GM19468 (cell line): ENCODE data around the gene KCNMA1.

ENCODE experiments used
- ATAC-seq: cut with Tn5 transposase; IDR thresholded peaks from one replicate; pipeline ENCODE4 v1.9.1; 2021; ENCODE audit warnings: mild to moderate bottlenecking, moderate library complexity, moderate number of reproducible peaks; ENCODE audit not compliant: unreplicated experiment; ENCODE audit errors: extremely low read depth

Gene KCNMA1

DNA sequence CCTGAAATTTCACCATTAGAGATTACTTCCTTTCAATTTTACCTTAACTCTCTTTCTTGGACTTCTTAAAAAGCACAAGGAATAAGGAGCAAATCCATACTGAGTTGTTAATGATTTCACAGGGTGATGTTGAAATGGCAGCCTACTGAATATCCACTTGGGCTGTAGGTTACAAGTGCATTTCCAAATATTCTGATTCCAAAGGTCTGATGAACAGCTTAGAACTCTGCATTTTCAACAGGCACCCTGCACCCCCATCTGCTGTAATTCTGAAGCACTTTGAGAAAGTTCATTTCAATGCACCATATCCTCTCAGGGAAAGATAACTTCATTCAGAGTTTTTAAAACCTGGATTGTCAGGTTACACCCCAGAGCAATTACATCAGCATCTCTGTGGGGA is 368.4 kb downstream of the KCNMA1 start:
- ATAC-seq, result no peak

DNA sequence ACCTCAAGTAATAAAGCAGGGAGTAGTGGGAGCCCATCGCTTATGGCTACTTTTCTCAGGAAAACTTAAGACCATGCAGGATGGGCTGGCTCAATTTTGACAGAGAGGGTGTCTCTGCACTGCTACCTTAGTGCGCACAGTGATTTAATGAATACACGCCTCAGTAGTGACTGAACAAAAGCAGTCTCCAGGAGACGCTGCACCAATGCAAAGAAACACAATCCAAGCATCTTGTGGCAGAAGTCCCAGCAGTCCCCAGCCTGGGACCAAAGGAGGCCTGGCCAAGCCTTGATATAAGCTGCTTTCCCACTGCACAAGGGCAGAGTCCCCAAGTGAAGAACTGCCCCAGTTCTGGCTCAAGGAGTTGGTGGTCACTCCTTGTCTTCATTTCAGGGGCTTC is 368.9 kb downstream of the KCNMA1 start:
- ATAC-seq, result no peak

DNA sequence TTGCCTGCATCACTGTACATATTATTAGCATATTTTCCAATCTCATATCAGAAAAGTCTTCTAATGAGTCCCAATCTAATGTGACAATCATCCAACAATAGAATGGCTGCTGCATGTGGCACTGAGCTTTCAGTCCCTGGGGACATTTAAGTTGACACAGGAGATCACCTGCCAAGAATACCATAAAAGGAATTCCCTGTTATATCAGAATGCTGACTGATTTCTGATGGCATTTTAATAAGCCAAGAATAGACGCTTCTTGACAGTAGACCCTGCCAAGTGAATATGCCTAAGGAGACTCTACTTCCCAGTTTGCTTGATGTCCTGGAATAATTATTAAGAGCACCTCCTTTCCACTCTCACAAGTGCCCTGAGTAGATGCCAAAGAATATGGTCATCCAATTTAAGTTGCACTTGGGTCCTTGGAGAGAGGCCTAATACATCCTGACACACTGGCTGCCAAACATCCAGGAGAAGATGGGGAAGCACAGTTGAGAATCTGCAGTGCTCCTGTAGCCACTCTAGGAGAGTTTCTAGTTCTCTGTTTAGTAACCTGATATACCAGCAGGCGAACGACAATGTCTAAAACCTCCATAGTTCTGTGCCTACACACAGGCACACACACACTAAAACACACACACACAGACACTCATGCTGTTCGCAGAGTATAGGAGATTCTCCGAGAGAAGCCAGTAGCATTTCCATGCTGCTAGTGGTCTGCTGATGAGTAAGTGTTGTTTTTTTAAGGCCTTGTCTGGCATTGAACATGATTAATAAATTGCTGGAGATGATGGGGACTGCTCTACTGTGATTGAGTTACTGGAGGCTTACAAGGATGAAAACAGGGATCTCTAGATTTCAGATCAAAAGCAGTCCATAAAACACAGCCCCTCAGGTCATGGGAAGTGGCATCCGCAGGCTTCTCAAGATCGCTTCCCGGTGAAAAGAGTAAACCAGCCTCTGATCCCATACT is 369.6 kb downstream of the KCNMA1 start:
- no peak for ATAC-seq

DNA sequence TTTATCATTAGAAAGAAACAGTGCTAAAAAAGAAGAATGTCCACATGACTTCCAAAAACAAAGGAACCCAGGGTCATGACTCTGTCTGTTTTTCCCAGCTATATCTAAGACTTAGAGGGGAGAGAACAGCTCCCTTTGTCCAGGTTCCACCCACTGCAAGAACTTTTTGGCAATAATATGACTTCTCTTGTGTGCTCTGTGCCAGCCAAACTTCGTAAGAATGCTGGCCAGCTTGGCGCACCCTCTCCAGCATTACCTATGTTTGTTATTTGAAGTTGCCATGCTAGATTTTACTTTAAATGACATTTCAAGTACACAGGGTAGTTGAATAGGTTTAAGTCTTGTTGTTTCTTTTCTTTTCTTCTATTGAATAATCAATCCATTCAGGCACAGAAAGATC is 371.4 kb downstream of the KCNMA1 start:
- no peak for ATAC-seq

DNA sequence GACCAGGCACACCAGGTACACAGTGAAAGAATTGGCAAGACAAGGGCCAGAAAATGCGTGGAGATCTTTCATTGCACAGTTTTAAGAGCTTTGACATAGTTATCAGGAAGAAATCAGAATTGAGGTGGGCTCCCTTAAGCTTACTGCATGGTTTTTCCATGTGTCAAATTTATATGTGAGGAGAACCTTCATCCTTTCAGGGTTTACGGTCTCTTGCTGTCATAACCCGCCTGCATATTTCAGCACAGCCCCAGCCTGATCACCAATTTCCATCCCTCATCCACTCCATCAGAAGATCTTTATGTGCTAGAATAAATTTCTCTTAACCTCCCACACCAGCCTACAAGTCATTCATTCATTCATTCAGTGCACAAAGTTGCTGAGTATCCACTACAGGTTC is 373.1 kb downstream of the KCNMA1 start:
- no peak for ATAC-seq

DNA sequence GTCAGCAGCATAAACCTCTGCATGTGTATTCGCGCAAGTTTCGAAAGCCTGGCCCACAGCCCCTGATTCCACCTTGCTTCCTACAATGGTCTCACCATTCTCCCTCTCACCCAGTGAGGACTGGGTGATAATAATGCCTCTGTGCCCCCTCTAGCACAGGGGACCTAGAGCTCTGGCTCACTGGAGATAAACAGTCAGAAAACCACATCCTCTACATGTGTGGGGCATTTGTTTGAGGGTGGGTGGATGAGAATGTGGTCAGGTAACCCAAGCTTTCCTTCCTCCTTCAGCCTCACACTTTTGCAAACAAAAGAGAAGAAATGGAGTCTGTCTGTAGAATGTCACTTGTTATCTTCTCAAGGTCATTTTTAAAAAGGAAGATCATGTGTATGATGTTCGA is 373.5 kb downstream of the KCNMA1 start:
- no peak for ATAC-seq

DNA sequence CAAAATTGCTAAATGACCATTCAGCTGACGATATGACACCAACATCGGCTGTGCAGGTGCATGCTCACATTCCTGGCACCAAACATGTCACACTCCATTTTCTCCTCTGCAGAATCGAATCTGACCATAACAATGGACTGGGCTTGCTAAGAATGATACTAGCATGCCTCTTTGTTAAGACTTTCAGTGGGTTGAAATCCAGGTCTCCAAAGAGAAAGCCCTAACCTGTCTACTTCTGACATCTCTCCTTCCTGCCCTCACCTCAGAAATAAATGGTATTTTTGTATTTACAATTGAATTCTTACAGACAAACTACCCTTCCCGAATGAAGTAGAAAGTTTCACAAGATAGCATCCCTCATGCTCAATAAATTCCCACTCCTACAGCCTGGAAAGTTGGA is 373.9 kb downstream of the KCNMA1 start:
- no peak for ATAC-seq

DNA sequence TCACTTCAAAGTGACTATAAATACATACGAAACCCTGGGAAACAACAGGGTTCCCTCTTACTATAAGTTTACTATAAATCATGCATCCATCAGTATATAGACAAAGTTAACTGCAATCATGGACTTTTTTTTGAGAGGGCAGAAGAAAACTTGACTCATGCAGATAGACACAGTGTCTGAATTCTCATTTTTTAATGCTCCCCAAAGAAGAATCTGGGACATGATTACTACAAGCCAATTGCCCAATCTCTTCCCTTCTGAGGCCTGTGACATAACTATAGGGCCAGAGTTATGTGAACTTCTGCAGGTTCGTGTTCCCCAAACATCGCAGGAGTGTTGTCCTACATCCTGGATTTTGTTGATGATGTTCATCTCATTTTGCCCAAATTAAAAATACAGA is 376.5 kb downstream of the KCNMA1 start:
- no peak for ATAC-seq

DNA sequence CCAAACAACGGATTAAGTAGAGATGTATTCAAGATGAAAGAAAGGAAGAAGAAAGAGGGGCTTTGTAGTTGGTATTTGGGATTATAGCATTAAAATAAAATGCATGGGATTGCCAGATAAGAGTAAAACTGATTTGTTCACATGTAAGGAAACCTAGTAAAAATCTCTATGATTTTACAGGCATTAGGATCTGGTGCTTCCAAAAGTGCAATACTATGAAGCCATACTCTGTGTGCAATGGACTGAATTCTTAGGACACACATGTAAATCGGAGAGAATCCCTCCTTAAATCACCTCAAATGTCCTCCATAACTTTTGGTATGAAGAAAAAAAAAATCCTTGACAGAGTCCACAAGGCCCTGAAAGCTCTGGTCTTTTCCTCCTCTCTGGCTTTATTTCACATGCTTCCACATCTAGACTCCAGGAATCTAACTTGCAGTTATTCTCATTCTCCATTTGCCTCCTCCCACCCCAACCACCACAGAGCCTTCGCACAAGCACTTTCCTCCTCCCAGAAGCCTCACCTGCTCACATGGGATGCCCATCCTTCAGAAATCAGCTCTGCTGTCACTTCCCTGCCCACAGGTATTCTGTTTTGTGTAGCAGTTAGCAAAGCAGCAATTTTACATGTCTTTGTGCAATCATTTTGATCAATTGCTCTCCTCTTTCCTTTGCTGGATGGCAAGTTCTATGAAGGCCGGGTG is 378.3 kb downstream of the KCNMA1 start:
- no peak for ATAC-seq

DNA sequence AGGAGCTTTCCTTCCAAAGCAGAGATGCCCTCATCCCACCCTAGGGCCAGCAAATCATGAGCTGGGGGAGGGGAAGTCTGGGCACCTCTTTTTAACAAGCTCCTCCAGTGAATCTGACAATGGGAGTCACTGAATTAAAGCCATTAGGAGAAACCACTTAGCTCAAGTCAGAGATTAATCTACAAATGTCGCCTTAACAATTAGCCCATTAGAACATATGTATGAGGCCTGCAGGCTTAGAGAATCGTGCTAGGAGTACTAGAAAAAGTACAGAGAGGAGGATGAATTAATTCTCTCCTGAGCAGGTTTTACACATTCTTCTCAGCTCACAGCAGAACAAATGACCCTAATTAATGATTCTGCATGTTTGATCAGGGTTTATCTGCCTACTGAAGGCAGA is 381.3 kb downstream of the KCNMA1 start:
- no peak for ATAC-seq

DNA sequence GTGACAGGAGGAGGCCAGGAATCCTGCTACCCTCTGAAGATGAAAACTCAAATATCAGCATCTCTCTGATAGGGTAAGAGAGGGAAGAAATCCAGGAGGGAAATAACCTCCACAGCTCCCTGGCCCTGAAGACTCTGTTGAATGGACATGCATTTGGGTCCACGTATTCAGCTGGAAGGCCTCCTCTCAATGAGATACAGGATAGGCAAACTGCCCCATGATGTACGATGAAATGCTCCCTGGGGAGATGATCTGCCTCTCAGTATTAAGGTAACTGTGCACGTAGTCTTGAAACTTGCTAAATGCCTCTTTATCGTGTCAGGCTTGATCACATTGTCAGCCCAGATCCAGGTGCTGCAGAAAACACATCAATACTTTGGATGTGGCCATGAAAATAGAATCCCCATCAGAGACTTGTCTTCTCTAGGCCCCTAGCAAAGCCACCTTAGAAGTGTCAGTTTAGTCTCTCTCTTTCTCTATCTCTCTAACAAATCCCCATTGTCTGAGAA is 384.0 kb downstream of the KCNMA1 start:
- ATAC-seq, result no peak

DNA sequence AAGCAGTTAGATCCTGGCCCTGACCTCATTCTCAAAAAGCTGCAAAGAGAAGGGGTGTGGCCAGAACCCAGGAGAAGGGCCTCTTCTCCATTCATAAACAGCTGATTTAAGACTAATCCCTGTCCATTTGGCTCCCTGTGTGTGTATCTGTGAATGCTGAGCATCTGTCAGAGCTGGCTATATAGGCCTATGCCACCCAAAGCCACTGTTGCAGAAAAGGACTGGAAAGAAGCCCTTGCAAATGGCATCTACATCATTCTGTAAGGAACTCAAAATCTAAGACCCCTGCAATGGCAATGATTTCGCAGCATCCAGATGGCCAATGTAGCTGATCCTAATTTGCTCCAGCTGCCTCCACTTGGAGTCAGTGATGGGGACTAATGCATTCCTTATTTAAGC is 384.5 kb downstream of the KCNMA1 start:
- ATAC-seq, result no peak

DNA sequence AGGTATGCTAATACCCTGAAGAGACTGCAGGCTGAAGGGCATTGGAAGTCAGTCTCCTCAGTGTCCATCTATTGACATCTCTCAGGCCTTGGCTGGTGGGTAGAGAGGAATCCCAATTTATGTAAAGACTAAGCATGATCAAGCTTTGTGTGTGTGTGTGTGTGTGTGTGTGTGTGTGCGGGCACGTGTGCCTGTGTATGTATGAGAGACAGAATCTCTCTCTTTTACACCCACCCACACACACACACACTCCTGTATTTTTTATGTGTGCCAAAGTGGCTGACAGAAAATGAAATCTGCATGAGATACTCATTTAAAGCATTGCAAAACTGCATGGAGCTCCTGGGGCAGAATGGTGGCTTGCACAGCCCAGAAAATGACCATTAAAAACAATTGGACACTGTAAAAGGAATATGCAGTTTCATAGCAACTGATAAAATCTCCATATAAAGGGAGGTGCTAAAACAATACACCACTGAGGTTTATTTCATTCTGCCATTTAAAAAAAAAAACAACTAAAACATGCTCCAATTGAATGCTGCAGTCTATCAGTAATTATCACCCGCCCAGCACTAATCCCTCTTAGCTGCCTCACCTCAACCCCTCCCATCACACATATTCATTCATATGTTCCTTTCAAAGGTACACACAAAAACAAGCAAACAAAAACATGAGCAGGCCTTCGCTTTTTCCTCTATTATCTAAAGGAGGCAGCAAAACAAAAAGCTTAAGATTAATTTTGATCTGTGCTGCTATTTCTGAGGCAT is 385.0 kb downstream of the KCNMA1 start:
- ATAC-seq, result no peak

DNA sequence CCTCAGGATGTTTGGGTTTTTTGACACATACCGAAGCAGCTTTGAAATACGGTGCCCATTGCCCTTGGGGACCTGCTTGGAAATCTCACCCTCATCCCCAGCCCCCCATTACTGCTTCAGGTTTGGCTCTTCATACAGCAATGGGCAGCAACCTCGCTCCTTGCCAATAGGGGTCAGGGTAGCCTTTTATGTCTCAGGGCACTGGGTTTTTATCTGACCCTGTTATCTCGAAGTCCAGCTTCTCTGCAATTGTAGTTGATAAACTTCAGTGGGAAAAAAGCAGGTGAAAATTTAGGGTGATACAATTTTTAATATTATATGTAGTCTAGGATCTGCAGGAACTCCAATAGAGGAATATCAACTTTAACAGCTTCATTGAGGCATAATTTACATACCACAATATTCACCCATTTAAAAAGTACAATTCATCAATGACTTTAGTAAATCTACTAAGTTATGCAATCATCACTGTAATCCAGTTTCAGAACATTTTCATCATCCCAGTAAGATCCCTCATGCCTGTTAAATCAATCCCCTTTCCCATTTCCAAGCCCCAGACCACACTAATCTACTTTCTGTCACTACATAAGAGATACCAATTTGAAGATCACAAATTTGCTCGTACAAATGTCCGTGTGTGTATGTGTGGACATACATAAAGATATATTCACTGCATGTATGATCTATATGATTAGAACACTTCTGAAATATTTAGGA is 386.2 kb downstream of the KCNMA1 start:
- ATAC-seq, result no peak

DNA sequence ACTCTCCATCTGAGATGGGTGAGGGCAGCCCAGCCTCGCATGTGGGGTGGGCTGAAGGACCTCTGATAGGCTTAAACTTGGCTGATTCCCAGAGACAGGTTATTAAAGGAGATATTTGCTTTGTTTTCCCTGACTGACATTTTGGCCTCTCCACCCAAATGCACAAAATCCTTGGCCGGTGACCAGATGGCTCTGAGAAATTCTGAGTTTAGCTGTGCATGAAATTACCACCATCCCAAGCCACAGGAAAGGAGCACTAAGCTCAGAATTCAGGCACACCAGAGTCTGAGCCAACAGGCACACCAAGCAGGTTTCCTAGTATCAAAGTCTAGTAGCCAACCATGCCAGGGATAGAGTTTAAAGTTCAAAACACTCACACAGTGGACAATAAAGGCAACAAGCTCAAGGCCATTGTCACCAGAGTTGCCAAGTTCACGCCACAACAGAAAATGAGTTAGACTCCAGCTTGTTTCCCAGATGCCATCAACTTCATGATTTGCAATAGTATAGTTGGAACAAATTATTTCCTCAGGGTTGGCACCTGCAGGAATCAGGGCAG is 387.6 kb downstream of the KCNMA1 start:
- no peak for ATAC-seq

DNA sequence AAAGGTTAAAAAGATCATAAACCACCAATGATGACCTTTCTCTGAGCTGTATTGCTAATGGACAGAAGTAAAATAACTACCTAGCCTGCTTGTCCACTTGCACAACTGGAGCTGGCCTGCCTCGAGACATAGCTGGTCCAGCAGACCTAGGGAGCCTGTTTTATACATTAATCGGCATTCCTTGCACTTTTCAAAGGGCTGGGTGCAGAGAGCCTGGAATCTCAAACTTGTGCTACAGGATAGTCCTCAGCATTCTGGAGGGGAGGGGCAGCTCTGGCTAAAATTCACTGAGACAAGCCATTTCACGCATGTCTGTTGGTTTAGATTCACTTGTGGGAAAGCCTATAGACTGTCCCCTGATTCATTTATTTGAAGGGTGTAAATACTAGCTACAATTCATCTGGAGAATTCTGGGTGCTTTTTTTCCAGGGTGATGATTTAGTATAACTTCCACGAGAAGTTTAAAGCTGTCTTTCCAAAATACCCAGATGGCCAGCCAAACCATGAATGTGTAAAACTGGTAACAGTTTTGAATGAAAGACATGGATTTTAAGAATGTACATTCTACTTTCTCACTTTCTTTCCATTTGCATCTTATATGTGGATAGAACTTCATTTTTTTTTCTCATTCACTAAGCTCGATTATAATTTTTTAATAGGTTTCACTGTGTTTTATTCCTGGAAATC is 389.4 kb downstream of the KCNMA1 start:
- no peak for ATAC-seq

DNA sequence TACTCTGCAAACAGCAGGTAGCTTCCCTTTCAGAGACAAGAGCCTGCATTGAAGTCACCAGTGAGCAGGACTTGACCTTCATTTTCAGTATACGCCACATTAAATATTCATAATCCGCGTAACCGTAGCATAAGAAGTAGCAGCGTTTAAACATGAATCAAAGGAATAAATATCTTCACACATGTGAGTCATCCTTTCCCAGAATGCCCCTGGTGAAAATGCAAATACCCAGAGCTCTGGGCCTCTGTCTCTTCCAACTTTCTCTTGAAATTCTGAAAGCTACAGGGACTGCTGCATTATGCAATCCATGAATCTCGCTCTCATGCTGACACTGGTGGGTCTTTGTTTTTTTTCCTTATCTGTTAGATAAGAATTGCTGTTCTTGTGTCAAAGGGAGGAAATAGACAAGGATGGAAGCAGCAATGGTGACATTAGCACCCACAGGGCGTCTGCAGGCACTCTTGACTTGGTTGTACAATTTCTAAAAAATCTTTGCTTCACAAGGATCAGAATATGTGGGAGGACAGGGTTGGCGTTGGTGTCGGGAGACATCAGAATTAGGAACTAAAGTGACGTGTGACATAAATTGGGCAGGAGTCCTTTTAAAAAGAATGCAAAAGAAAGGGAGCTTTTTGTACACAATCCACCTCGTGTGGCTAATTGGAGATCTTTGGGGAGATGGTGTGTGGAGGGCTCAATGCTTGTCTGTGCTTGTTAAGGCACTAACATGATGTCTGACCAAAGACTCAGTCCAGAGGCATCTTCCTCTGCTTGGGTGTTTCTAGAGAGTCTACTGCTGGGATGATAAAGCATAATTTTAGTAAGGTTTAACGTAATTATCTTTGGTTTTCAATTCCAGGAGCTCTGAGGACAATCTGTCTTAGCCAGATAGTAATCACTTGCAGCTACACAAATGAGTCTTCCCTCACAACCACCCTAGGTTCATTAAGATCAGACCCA is 390.3 kb downstream of the KCNMA1 start:
- ATAC-seq, result no peak

DNA sequence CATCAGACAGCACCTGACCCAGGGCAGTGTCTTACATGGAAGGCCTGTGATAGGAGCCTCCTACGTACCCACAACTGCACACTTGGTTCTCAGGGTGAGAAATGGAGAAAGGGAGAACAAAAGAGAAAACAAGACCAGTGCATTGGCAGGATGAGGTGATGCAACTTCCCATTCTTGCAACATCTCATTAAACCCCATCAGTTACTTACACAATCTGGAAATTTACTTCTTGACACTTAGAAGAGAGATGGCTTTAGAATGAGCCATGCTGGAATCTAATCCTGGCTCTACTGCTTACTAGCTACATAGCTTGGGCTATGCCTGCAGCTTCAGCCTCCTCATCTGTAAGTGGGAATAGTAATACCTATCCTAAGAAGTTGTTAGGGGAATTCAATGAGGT is 391.7 kb downstream of the KCNMA1 start:
- no peak for ATAC-seq
